ENCODE data around the gene DDX59.

DNA sequence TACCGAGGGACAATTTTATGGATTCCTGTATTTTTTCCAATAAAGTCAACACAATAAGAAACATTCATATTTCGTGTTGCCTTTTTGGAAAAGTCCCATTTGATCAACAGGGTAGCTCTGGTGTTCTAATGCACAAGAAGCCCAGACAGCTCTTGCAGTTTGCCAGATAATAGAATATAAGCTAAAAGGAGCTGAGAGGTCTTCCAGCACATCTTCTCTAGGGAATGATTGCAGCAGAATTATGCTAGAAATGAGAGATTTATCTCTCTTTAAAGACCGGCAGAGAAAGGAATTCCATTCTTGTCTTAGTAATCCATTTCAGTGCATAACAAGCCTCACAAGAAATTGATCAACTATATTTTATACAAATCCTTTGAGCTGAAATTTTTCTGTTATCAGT, 25.0 kb upstream of the DDX59 start:
- TF ChIP-seq, protein P1, sequence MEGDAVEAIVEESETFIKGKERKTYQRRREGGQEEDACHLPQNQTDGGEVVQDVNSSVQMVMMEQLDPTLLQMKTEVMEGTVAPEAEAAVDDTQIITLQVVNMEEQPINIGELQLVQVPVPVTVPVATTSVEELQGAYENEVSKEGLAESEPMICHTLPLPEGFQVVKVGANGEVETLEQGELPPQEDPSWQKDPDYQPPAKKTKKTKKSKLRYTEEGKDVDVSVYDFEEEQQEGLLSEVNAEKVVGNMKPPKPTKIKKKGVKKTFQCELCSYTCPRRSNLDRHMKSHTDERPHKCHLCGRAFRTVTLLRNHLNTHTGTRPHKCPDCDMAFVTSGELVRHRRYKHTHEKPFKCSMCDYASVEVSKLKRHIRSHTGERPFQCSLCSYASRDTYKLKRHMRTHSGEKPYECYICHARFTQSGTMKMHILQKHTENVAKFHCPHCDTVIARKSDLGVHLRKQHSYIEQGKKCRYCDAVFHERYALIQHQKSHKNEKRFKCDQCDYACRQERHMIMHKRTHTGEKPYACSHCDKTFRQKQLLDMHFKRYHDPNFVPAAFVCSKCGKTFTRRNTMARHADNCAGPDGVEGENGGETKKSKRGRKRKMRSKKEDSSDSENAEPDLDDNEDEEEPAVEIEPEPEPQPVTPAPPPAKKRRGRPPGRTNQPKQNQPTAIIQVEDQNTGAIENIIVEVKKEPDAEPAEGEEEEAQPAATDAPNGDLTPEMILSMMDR (IDR thresholded peaks at IDR 0.05), result no peak
- no peak for TF ChIP-seq POLR2A (IDR thresholded peaks at IDR 0.05)
